Caco-2 (cell line): ENCODE data around the gene IGFL1. TPM values are rescaled to one million over a fixed set of nuclear protein-coding genes. Genes with fewer than 3 reads are reported as not detected.

ENCODE experiments used
- BruUV-seq: library from RNA; stranded (reverse); fragments of 400-500 nt; replicated peaks from 2 replicates; lab custom pipeline; 2021; lab: Mats Ljungman, UMichigan
- CTCF ChIA-PET: fragments of 300-600 bp; sonication (Branson Sonifier 250); formaldehyde crosslinking; loops from one replicate; lab custom pipeline; 2022; ENCODE audit warnings: antibody characterized with exemption; lab: Charles Lee
- POLR2A ChIA-PET: fragments of 300-600 bp; sonication (Branson Sonifier 250); formaldehyde crosslinking; loops from one replicate; lab custom pipeline; 2022; ENCODE audit warnings: antibody characterized with exemption; lab: Charles Lee
- DNase-seq, 2 experiments: peaks; one replicate each; pipeline versions ENCODE4 v3.0.0 to v3.0.0-alpha.2; 2020 to 2022
- H3K27me3 ChIP-seq: replicated peaks from 2 replicates; pipeline ENCODE4 v1.6.0; 2011; ENCODE audit warnings: low read length; ENCODE audit not compliant: control insufficient read depth, insufficient read depth
- H3K36me3 ChIP-seq: 2 replicates; pipeline ENCODE4 v1.5.1; 2011; ENCODE audit warnings: low read length; ENCODE audit not compliant: control insufficient read depth, insufficient read depth
- H3K4me1 ChIP-seq: fragments of 250-450 bp; sonication (Bioruptor Pico); 2 replicates; pipeline ENCODE4 v1.5.1; 2020; ENCODE audit warnings: mild to moderate bottlenecking
- H3K4me3 ChIP-seq: 2 replicates; pipeline ENCODE4 v1.5.1; 2011; ENCODE audit warnings: low read depth, mild to moderate bottlenecking, control low read depth, low read length
- H3K9me3 ChIP-seq: fragments of 250-450 bp; sonication (Bioruptor Pico); 2 replicates; pipeline ENCODE4 v1.5.1; 2020; ENCODE audit warnings: mild to moderate bottlenecking, moderate library complexity
- H3K27ac Mint-ChIP-seq: one replicate; pipeline ENCODE4 v1.8.0; 2022; ENCODE audit warnings: mixed read lengths; ENCODE audit not compliant: unreplicated experiment
- H3K27me3 Mint-ChIP-seq: one replicate; pipeline ENCODE4 v1.8.0; 2022; ENCODE audit warnings: mixed read lengths; ENCODE audit not compliant: insufficient read depth, unreplicated experiment
- H3K36me3 Mint-ChIP-seq: one replicate; pipeline ENCODE4 v1.8.0; 2022; ENCODE audit warnings: mild to moderate bottlenecking, mixed read lengths; ENCODE audit not compliant: insufficient read depth, unreplicated experiment
- H3K4me1 Mint-ChIP-seq: one replicate; pipeline ENCODE4 v1.8.0; 2022; ENCODE audit warnings: low read depth, mixed read lengths; ENCODE audit not compliant: unreplicated experiment
- H3K4me3 Mint-ChIP-seq: one replicate; pipeline ENCODE4 v1.8.0; 2022; ENCODE audit warnings: mild to moderate bottlenecking, moderate library complexity, mixed read lengths; ENCODE audit not compliant: unreplicated experiment
- H3K9me3 Mint-ChIP-seq: one replicate; pipeline ENCODE4 v1.8.0; 2022; ENCODE audit warnings: mixed read lengths; ENCODE audit not compliant: unreplicated experiment
- CTCF ChIP-seq, 2 experiments: fragments of 200-600 bp in 1 of 2; IDR thresholded peaks; 1 replicate in 1 of 2; 2 replicates in 1 of 2; pipeline versions ENCODE4 v1.5.1 to v1.8.0; 2011 to 2022; ENCODE audit warnings: antibody characterized with exemption in 1 of 2, control low read depth in 1 of 2, inconsistent platforms in 1 of 2, low read depth in 1 of 2, low read length in 1 of 2, mild to moderate bottlenecking in 1 of 2, moderate library complexity in 1 of 2; ENCODE audit not compliant: insufficient read depth in 1 of 2, severe bottlenecking in 1 of 2, unreplicated experiment in 1 of 2
- intact Hi-C: fragments of 100-400 bp; cut with micrococcal nuclease; formaldehyde crosslinking; loops from one replicate; pipeline ENCODE4 v1.10.0; 2022; ENCODE audit not compliant: unreplicated experiment
- total RNA-seq: library from RNA; stranded (reverse); gene quantifications from 2 replicates; pipeline ENCODE4 v1.2.3, GENCODE V29; 2022

IGFL1 gene
- total RNA-seq, 1 experiment from 2014 or later, result not detected

DNA sequence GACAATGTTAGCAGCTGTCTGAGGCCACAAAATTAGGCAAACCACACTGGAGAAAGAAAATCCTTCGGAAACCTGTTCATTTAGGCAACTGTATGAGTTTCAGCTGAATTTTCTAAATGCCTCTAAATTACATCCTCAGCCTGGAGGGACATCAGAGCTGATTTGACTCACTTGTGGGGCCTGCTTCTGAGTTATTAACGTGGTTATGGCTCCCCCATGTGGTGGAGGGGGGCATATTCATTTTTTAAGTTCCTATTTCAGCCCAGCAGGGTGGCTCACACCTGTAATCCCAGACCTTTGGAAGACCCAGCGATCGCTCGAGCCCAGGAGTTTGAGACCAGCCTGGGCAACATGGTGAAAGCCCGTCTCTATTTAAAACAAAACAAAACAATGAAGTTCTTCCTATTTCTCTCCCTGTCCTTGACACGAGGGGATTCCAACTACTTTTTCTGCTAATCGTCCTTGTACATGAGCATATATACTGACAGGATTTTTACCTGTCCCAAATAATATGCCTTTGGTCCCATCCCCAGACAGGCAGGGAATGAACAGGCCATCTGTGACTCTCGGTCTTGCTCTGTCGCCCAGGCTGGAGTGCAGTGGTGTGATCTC lies 35.8 kb downstream of the IGFL1 start:
- no peak overlapping the region for H3K4me3 Mint-ChIP-seq
- CTCF ChIA-PET, result interaction anchor here (0.6 to 2.9 kb wide), 12 partner anchors 15 to 459 kb away, joined by 3 to 59 read pairs (median 5); partner anchors contain the start of gene IGFL2
- intact Hi-C loops, result loop anchor here (1.0 to 5.0 kb wide), 6 partner anchors 72 to 236 kb away; partner anchors contain the start of gene IGFL2
- no peaks in the 10 kb centered on the region for H3K27me3 Mint-ChIP-seq
- Histone ChIP-seq H3K9me3 (no peaks in the 10 kb centered on the region), H3K27me3 (no peaks in the 10 kb centered on the region), H3K36me3 (no peaks in the 10 kb centered on the region), H3K4me1 (peaks cover 4% of the 10 kb centered on the region), H3K4me3 (no peak overlapping the region)
- H3K4me1 Mint-ChIP-seq, result no peaks in the 10 kb centered on the region
- peak; percentile 74 to 96 for TF ChIP-seq CTCF (IDR thresholded peaks at IDR 0.05; ENCODE audit: insufficient read depth in 1 of 2, low read depth in 1 of 2, low read length in 1 of 2, severe bottlenecking in 1 of 2, unreplicated experiment in 1 of 2)
- no TSS peak for BruUV-seq
- no peaks in the 10 kb centered on the region for H3K36me3 Mint-ChIP-seq
- DNase-seq, result peak; percentile 80 to 89
- H3K9me3 Mint-ChIP-seq, result no peaks in the 10 kb centered on the region
- no peak overlapping the region for H3K27ac Mint-ChIP-seq
- POLR2A ChIA-PET, result no interaction called here

GRCh38 chr19:46269101-46269500 lies 39.6 kb downstream of the IGFL1 start:
- no peak for TF ChIP-seq CTCF (IDR thresholded peaks at IDR 0.05; ENCODE audit: insufficient read depth in 1 of 2, low read depth in 1 of 2, low read length in 1 of 2, severe bottlenecking in 1 of 2, unreplicated experiment in 1 of 2)
- no peaks in the 10 kb centered on the region for H3K9me3 ChIP-seq
- CTCF ChIA-PET, result interaction anchor here (0.8 to 1.0 kb wide), 2 partner anchors 191 to 192 kb away, joined by 3 read pairs; no protein-coding TSS in a partner anchor
- H3K4me3 ChIP-seq, result no peak overlapping the region
- Mint-ChIP-seq H3K4me3 (no peak overlapping the region), H3K27me3 (no peaks in the 10 kb centered on the region), H3K4me1 (no peaks in the 10 kb centered on the region), H3K9me3 (no peaks in the 10 kb centered on the region), H3K36me3 (no peaks in the 10 kb centered on the region), H3K27ac (no peak overlapping the region)
- peaks cover 11% of the 10 kb centered on the region for H3K4me1 ChIP-seq
- POLR2A ChIA-PET, result no interaction called here
- no peaks in the 10 kb centered on the region for H3K27me3 ChIP-seq
- DNase-seq, result no peak
- intact Hi-C loops, result loop anchor here (5.0 kb wide), 1 partner anchor 122 kb away; the partner anchor contains the start of gene IGFL2
- no peaks in the 10 kb centered on the region for H3K36me3 ChIP-seq
- BruUV-seq, result no TSS peak

- Histone ChIP-seq H3K36me3 (no peaks in the 10 kb centered on the region), H3K27me3 (no peaks in the 10 kb centered on the region), H3K4me3 (no peak overlapping the region), H3K4me1 (peaks cover 11% of the 10 kb centered on the region), H3K9me3 (no peaks in the 10 kb centered on the region)
- no peak for TF ChIP-seq CTCF (IDR thresholded peaks at IDR 0.05; ENCODE audit: insufficient read depth in 1 of 2, low read depth in 1 of 2, low read length in 1 of 2, severe bottlenecking in 1 of 2, unreplicated experiment in 1 of 2)
- no peaks in the 10 kb centered on the region for H3K27me3 Mint-ChIP-seq
- no peaks in the 10 kb centered on the region for H3K9me3 Mint-ChIP-seq
- DNase-seq, result no peak
- BruUV-seq, result no TSS peak
- POLR2A ChIA-PET, result no interaction called here
- H3K4me1 Mint-ChIP-seq, result no peaks in the 10 kb centered on the region
- intact Hi-C loops, result no loop called here
- H3K27ac Mint-ChIP-seq, result no peak overlapping the region
- CTCF ChIA-PET, result interaction anchor here (0.6 to 2.0 kb wide), 3 partner anchors 10 to 272 kb away, joined by 3 to 13 read pairs (median 3); no protein-coding TSS in a partner anchor
- no peaks in the 10 kb centered on the region for H3K36me3 Mint-ChIP-seq
- no peak overlapping the region for H3K4me3 Mint-ChIP-seq
These were observed 41.1 kb downstream of the IGFL1 start for GRCh38 chr19:46270521-46271256.
